ENCODE data around the gene SLC9A4. TPM values are rescaled to one million over a fixed set of nuclear protein-coding genes. Genes with fewer than 3 reads are reported as not detected.

Gene SLC9A4
- total and polyA plus RNA-seq, 2 donors (not counting 3 experiments of a cell fraction or from before 2014, with no cell fraction given): not detected

DNA sequence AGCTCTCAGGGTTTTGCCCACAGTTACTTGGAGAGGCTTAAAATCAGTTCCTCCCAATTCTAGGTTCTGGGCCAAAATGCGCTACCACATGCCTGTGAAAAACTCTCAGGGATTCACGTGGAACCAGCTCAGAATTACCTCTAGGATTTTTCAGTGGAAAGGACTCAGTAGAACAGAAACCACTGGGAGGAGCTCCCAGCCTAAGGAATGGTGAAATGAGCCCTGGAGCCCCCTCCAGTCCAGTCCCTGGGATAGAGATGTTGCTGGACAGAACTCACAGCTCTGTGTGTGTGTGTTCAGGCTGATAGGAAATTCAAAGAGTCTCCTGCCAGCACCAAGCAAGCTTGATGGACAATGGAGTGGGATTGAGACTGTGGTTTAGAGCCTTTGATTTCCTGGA lies 21.1 kb upstream of the SLC9A4 start:
- Histone ChIP-seq H3K9ac (replicated peaks; ENCODE audit: extremely low read depth, insufficient read depth, low read length) (no peak overlapping the region), H3K36me3 (ENCODE audit: control insufficient read depth in 2 of 2, extremely low read depth in 1 of 2, insufficient read depth in 2 of 2, low read length in 2 of 2) (no peaks in the 10 kb centered on the region), H3K4me3 (replicated peaks in 1 of 3; ENCODE audit: insufficient read depth in 1 of 3, low read depth in 1 of 3, low read length in 3 of 3) (no peak overlapping the region), H3K27ac (ENCODE audit: insufficient read depth, low read depth, low read length) (no peak overlapping the region), H3K9me1 (replicated peaks; ENCODE audit: control insufficient read depth, extremely low read depth, insufficient read depth, low read length) (no peaks in the 10 kb centered on the region), H4K20me1 (replicated peaks; ENCODE audit: control insufficient read depth, extremely low read depth, insufficient read depth, low read length) (no peaks in the 10 kb centered on the region), H3K27me3 (ENCODE audit: control insufficient read depth in 2 of 2, insufficient read depth in 2 of 2, low read length in 2 of 2) (peaks cover 6 to 7% of the 10 kb centered on the region in 2 experiments), H3K79me2 (ENCODE audit: control insufficient read depth, insufficient read depth, low read length) (no peaks in the 10 kb centered on the region), H3K9me3 (replicated peaks; ENCODE audit: control insufficient read depth, insufficient read depth, low read length) (no peaks in the 10 kb centered on the region), H3K4me1 (ENCODE audit: control insufficient read depth, extremely low read depth, insufficient read depth, low read length) (no peaks in the 10 kb centered on the region), H3K4me2 (ENCODE audit: insufficient read depth, low read length) (no peak overlapping the region), H2AFZ (ENCODE audit: low read depth, low read length) (no peak overlapping the region)
- CTCF ChIA-PET: interaction anchor here (0.8 to 2.8 kb wide), 10 partner anchors 8 to 1110 kb away, joined by 3 to 15 read pairs (median 6); no protein-coding TSS in a partner anchor
- TF ChIP-seq, protein P1, sequence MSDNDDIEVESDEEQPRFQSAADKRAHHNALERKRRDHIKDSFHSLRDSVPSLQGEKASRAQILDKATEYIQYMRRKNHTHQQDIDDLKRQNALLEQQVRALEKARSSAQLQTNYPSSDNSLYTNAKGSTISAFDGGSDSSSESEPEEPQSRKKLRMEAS (IDR thresholded peaks at IDR 0.05; ENCODE audit: insufficient read depth, insufficient read length): no peak
- TF ChIP-seq MYC (IDR thresholded peaks at IDR 0.05; ENCODE audit: low read depth, low read length): no peak
- TF ChIP-seq EZH2 (IDR thresholded peaks at IDR 0.05; ENCODE audit: borderline replicate concordance, low read depth, low read length, severe bottlenecking): no peak
- TF ChIP-seq GATA2 (IDR thresholded peaks at IDR 0.05; ENCODE audit: insufficient read depth, insufficient read length, low read depth, low read length): no peak
- no peak for TF ChIP-seq POLR2AphosphoS5 (IDR thresholded peaks at IDR 0.05; ENCODE audit: insufficient read depth, low read depth, low read length)
- no peak for TF ChIP-seq FOS (IDR thresholded peaks at IDR 0.05; ENCODE audit: borderline replicate concordance, insufficient read depth, low read length)
- TF ChIP-seq JUN (IDR thresholded peaks at IDR 0.05; ENCODE audit: borderline replicate concordance, insufficient read depth, insufficient read length, low read depth): no peak
- no peak for TF ChIP-seq POLR2A (IDR thresholded peaks at IDR 0.05; ENCODE audit: low read depth, low read length)
- TF ChIP-seq, protein P2, sequence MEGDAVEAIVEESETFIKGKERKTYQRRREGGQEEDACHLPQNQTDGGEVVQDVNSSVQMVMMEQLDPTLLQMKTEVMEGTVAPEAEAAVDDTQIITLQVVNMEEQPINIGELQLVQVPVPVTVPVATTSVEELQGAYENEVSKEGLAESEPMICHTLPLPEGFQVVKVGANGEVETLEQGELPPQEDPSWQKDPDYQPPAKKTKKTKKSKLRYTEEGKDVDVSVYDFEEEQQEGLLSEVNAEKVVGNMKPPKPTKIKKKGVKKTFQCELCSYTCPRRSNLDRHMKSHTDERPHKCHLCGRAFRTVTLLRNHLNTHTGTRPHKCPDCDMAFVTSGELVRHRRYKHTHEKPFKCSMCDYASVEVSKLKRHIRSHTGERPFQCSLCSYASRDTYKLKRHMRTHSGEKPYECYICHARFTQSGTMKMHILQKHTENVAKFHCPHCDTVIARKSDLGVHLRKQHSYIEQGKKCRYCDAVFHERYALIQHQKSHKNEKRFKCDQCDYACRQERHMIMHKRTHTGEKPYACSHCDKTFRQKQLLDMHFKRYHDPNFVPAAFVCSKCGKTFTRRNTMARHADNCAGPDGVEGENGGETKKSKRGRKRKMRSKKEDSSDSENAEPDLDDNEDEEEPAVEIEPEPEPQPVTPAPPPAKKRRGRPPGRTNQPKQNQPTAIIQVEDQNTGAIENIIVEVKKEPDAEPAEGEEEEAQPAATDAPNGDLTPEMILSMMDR (IDR thresholded peaks at IDR 0.05; ENCODE audit: extremely low read depth in 1 of 2, insufficient read depth in 1 of 2, low read depth in 1 of 2, low read length in 2 of 2): no peak
- intact Hi-C loops (cut with micrococcal nuclease): no loop called here
- FAIRE-seq: no peak
- no TSS peak for BruUV-seq (replicated peaks)
- POLR2A ChIA-PET: no interaction called here
- no peak for DNase-seq (ENCODE audit: low read depth, low spot score)
- dilution Hi-C loops (cut with MboI; ENCODE audit: extremely low pct_ligation_motif_present, low sequenced_read_pairs): no loop called here

All from endothelial cell of umbilical vein (primary cell).